Endodermal cell (in vitro differentiated cells): ENCODE data around the gene BCKDHA. TPM values are rescaled to one million over a fixed set of nuclear protein-coding genes. Genes with fewer than 3 reads are reported as not detected.
A peak's percentile ranks its signal among the peaks of the same experiment; 100 is the strongest.

Experiments
- DNase-seq: peaks from one replicate; pipeline ENCODE4 v3.0.0-alpha.2; 2017
- H3K27ac ChIP-seq: 2 replicates; pipeline ENCODE4 v1.5.1; 2013; ENCODE audit warnings: mild to moderate bottlenecking, low read depth, low read length, moderate library complexity
- H3K27me3 ChIP-seq: 2 replicates; pipeline ENCODE4 v1.6.1; 2013; ENCODE audit warnings: mild to moderate bottlenecking, low read length, moderate library complexity; ENCODE audit not compliant: insufficient read depth, control insufficient read depth, poor library complexity, severe bottlenecking
- H3K36me3 ChIP-seq: 2 replicates; pipeline ENCODE4 v1.7.0; 2013; ENCODE audit warnings: mild to moderate bottlenecking, low read length, moderate library complexity; ENCODE audit not compliant: control insufficient read depth, insufficient read depth
- H3K4me1 ChIP-seq: one replicate; pipeline ENCODE4 v1.7.0; 2013; ENCODE audit warnings: low read length; ENCODE audit not compliant: control insufficient read depth, insufficient read depth
- H3K4me3 ChIP-seq: 2 replicates; pipeline ENCODE4 v1.5.1; 2013; ENCODE audit warnings: mild to moderate bottlenecking, low read length, moderate library complexity
- H3K9ac ChIP-seq: 2 replicates; pipeline ENCODE4 v1.6.1; 2013; ENCODE audit warnings: mild to moderate bottlenecking, low read length, moderate library complexity; ENCODE audit not compliant: poor library complexity, severe bottlenecking; ENCODE audit errors: extremely low read depth
- H3K9me3 ChIP-seq: 2 replicates; pipeline ENCODE4 v1.6.1; 2013; ENCODE audit warnings: mild to moderate bottlenecking, low read length, moderate library complexity; ENCODE audit not compliant: control insufficient read depth
- H3K27ac Mint-ChIP-seq: 2 replicates; pipeline ENCODE4 v1.8.0; 2020; ENCODE audit warnings: mixed read lengths
- H3K27me3 Mint-ChIP-seq: 2 replicates; pipeline ENCODE4 v1.8.0; 2021; ENCODE audit warnings: mild to moderate bottlenecking, mixed read lengths; ENCODE audit not compliant: insufficient read depth
- H3K36me3 Mint-ChIP-seq: 2 replicates; pipeline ENCODE4 v1.8.0; 2020; ENCODE audit warnings: low read depth, mixed read lengths
- H3K4me1 Mint-ChIP-seq: 2 replicates; pipeline ENCODE4 v1.8.0; 2020; ENCODE audit warnings: mixed read lengths
- H3K4me3 Mint-ChIP-seq: 2 replicates; pipeline ENCODE4 v1.8.0; 2020; ENCODE audit warnings: mild to moderate bottlenecking, moderate library complexity, mixed read lengths
- H3K9me3 Mint-ChIP-seq: 2 replicates; pipeline ENCODE4 v1.8.0; 2020; ENCODE audit warnings: mild to moderate bottlenecking, mixed read lengths
- WGBS, 2 experiments: methylation state at CpG; one replicate each; pipeline versions ENCODE4 v1.1.5 to v1.1.7; 2013; ENCODE audit warnings: missing lambda C conversion rate in 2 of 2, mixed read lengths in 1 of 2; ENCODE audit not compliant: insufficient coverage in 1 of 2, insufficient read length in 1 of 2; 5-methylcytosine and 5-hydroxymethylcytosine counted together
- total RNA-seq, 2 donors: library from RNA; stranded (reverse); fragmentation: NEBNext Ultra II Directional in 1 of 2; extraction: Animal tissue kit (Norgen Biotek cat#: 25700) in 1 of 2; gene quantifications; 2 replicates in 1 of 2; 3 replicates in 1 of 2; pipeline ENCODE4 v1.2.1, GENCODE V29; 2021
- TF ChIP-seq, protein P1 (sequence below): fragments of 200-600 bp; sonication (generic); conservative IDR thresholded peaks from 2 replicates; pipeline ENCODE4 v1.5.0; 2021; ENCODE audit warnings: antibody characterized with exemption, mild to moderate bottlenecking

BCKDHA gene
- total RNA-seq, 2 donors from 2014 or later = 18.0 to 21.6 TPM

- Histone ChIP-seq H3K9ac (no peak overlapping the region), H3K27me3 (no peaks in the 10 kb centered on the region), H3K4me1 (no peaks in the 10 kb centered on the region), H3K4me3 (no peak overlapping the region), H3K36me3 (peaks cover 6% of the 10 kb centered on the region), H3K27ac (no peak overlapping the region), H3K9me3 (no peaks in the 10 kb centered on the region)
- Mint-ChIP-seq H3K9me3 (no peaks in the 10 kb centered on the region), H3K27me3 (no peaks in the 10 kb centered on the region), H3K27ac (no peak overlapping the region), H3K4me1 (peaks cover 14% of the 10 kb centered on the region), H3K4me3 (no peak overlapping the region), H3K36me3 (peaks cover 44% of the 10 kb centered on the region)
- no peak for DNase-seq
- TF ChIP-seq, protein P1, sequence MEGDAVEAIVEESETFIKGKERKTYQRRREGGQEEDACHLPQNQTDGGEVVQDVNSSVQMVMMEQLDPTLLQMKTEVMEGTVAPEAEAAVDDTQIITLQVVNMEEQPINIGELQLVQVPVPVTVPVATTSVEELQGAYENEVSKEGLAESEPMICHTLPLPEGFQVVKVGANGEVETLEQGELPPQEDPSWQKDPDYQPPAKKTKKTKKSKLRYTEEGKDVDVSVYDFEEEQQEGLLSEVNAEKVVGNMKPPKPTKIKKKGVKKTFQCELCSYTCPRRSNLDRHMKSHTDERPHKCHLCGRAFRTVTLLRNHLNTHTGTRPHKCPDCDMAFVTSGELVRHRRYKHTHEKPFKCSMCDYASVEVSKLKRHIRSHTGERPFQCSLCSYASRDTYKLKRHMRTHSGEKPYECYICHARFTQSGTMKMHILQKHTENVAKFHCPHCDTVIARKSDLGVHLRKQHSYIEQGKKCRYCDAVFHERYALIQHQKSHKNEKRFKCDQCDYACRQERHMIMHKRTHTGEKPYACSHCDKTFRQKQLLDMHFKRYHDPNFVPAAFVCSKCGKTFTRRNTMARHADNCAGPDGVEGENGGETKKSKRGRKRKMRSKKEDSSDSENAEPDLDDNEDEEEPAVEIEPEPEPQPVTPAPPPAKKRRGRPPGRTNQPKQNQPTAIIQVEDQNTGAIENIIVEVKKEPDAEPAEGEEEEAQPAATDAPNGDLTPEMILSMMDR = no peak
- 95 to 96% methylated on average over 6 to 12 of the region's 12 CpGs for WGBS, 2 experiments
Measured at GRCh38 chr19:41422955-41423354, 25.3 kb downstream of the BCKDHA start.

DNA sequence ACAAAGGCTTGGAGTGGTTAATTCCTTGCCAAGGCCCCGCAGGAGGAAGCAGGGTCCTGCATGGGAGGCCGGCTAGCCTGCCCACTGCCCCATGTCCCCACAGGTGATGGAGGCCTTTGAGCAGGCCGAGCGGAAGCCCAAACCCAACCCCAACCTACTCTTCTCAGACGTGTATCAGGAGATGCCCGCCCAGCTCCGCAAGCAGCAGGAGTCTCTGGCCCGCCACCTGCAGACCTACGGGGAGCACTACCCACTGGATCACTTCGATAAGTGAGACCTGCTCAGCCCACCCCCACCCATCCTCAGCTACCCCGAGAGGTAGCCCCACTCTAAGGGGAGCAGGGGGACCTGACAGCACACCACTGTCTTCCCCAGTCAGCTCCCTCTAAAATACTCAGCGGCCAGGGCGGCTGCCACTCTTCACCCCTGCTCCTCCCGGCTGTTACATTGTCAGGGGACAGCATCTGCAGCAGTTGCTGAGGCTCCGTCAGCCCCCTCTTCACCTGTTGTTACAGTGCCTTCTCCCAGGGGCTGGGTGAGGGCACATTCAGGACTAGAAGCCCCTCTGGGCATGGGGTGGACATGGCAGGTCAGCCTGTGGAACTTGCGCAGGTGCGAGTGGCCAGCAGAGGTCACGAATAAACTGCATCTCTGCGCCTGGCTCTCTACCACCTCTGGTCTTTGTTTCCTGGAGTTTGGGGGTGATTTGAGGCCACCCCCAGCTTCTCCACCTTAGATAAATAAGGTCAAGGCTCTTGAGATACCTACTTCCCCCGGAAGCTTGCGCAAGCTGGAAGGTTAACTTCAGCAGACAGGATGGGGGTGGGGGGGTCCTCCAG is 26.9 kb downstream of the BCKDHA start:
- peaks cover 4% of the 10 kb centered on the region for H3K4me1 ChIP-seq
- no peaks in the 10 kb centered on the region for H3K9me3 ChIP-seq
- TF ChIP-seq, protein P1 = no peak
- H3K4me3 ChIP-seq = no peak overlapping the region
- Mint-ChIP-seq H3K4me1 (peaks cover 18% of the 10 kb centered on the region), H3K27me3 (no peaks in the 10 kb centered on the region), H3K9me3 (no peaks in the 10 kb centered on the region), H3K4me3 (no peak overlapping the region), H3K27ac (no peak overlapping the region), H3K36me3 (peaks cover 35% of the 10 kb centered on the region)
- no peak overlapping the region for H3K9ac ChIP-seq
- no peaks in the 10 kb centered on the region for H3K27me3 ChIP-seq
- DNase-seq = no peak
- H3K36me3 ChIP-seq = no peaks in the 10 kb centered on the region
- 89 to 95% methylated on average over 8 to 21 of the region's 21 CpGs for WGBS, 2 experiments
- H3K27ac ChIP-seq = no peak overlapping the region

DNA sequence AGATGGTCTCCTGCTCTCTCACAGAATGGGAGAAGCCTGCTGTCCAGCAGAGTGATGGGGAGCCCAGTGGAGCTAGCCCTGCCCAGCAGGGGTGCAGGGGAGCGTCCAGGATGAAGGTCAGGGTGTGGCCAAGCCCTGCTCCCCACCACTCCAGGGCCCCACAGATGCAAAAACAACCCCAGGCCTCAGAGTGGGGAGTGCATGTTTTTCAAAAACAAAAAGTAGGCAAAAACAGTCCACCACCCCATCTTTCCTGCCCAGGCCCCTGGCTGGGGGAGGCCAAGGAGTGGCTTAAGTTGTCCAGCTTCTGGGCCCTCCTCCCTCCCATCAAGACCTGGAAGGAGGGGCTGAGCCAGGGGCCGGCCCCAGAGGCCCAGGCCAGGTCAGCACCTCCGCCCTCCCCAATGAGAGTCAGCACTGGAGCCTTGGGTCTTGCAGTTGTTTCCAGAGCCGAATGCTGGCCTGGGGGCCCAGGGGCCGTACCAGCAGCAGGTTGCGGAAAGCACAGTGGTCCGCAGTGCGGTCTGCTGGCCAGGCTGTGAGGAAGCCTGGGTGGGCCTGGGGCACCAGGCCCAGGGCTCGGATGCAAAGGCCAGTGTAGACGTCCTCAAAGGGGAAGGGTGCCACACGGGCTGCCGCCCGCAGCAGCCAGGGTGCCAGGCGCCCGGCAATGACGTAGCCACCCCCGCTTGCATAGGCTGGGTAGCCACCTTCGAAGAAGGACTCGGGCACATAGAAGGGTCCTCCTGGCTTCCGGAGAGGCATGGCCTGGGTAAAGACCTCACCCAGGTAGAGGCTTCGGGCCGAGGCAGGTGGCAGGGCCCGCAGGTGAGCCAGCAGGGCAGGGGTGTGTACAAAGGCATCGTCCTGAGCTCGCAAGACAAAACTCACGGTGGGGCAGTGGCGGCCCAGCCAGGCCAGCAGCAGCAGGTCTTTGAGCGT is 27.8 kb downstream of the BCKDHA start:
- peak overlapping the region; percentile 74 for H3K4me3 Mint-ChIP-seq
- no peaks in the 10 kb centered on the region for H3K27me3 Mint-ChIP-seq
- 94 to 98% methylated on average over 18 to 28 of the region's 28 CpGs for WGBS, 2 experiments
- no peaks in the 10 kb centered on the region for H3K27me3 ChIP-seq
- no peak for DNase-seq
- TF ChIP-seq, protein P1 = no peak
- H3K27ac Mint-ChIP-seq = no peak overlapping the region
- H3K9me3 ChIP-seq = no peaks in the 10 kb centered on the region
- no peak overlapping the region for H3K9ac ChIP-seq
- H3K4me3 ChIP-seq = no peak overlapping the region
- no peaks in the 10 kb centered on the region for H3K36me3 ChIP-seq
- peaks cover 27% of the 10 kb centered on the region for H3K36me3 Mint-ChIP-seq
- H3K4me1 ChIP-seq = peaks cover 4% of the 10 kb centered on the region
- H3K4me1 Mint-ChIP-seq = peaks cover 18% of the 10 kb centered on the region
- no peak overlapping the region for H3K27ac ChIP-seq
- H3K9me3 Mint-ChIP-seq = no peaks in the 10 kb centered on the region
